HepG2 (cell line): Measurements from ENCODE around the gene CDC123. TPM values are rescaled to one million over a fixed set of nuclear protein-coding genes. Genes with fewer than 3 reads are reported as not detected.

Experiments used
- ATAC-seq: fragments of 200-7000 bp; cut with Tn5 transposase; 3 replicates; pipeline ENCODE4 v1.9.1; 2020; ENCODE audit warnings: mild to moderate bottlenecking, moderate library complexity
- BruUV-seq: library from RNA; stranded (reverse); fragments of 400-500 nt; replicated peaks from 2 replicates; lab custom pipeline; 2021; lab: Mats Ljungman, UMichigan
- CTCF ChIA-PET: fragments of 300-600 bp; formaldehyde crosslinking; extraction: SDS; loops from one replicate; lab custom pipeline; 2021; ENCODE audit warnings: low total read pairs, inconsistent platforms, low intra/inter-chr PET ratio; lab: Yijun Ruan, JAX
- POLR2A ChIA-PET: fragments of 350-600 bp; sonication (Branson Sonifier 250); formaldehyde crosslinking; loops from one replicate; lab custom pipeline; 2020; ENCODE audit warnings: antibody characterized with exemption, inconsistent platforms; lab: Yijun Ruan, JAX
- DNase-seq: peaks from one replicate; pipeline ENCODE4 v3.0.0-alpha.2; 2015; ENCODE audit warnings: low spot score
- FAIRE-seq: peaks from 3 replicates; lab custom pipeline; 2011; peaks lifted over from hg19 to GRCh38; lab: Jason Lieb, UNC
- H2AFZ ChIP-seq: one replicate; pipeline ENCODE4 v1.6.1; 2011; ENCODE audit warnings: low read length, inconsistent platforms
- H3K27ac ChIP-seq: fragments of 300-600 bp; 3 replicates; pipeline ENCODE4 v1.8.0; 2011; ENCODE audit warnings: mixed run types, mild to moderate bottlenecking, mixed read lengths, low read length, inconsistent platforms; ENCODE audit not compliant: insufficient read depth; ENCODE audit errors: extremely low read length
- H3K27me3 ChIP-seq, 2 experiments: fragments of 200-600 bp in 1 of 2; 2 replicates in 1 of 2; 3 replicates in 1 of 2; pipeline versions ENCODE4 v1.6.0 to v1.8.0; 2011; ENCODE audit warnings: low read length in 2 of 2, mild to moderate bottlenecking in 2 of 2, moderate library complexity in 2 of 2, inconsistent platforms in 1 of 2; ENCODE audit not compliant: insufficient read depth in 2 of 2, control insufficient read depth in 1 of 2
- H3K36me3 ChIP-seq, 2 experiments: fragments of 200-600 bp in 1 of 2; replicated peaks in 1 of 2; 2 replicates in 1 of 2; 3 replicates in 1 of 2; pipeline versions ENCODE4 v1.5.1 to v1.8.0; 2011; ENCODE audit warnings: low read length in 2 of 2, inconsistent platforms in 1 of 2; ENCODE audit not compliant: insufficient read depth in 2 of 2, control insufficient read depth in 1 of 2
- H3K4me1 ChIP-seq: 2 replicates; pipeline ENCODE4 v1.5.1; 2012; ENCODE audit warnings: low read length, inconsistent platforms; ENCODE audit not compliant: insufficient read depth
- H3K4me2 ChIP-seq: 2 replicates; pipeline ENCODE4 v1.6.0; 2011; ENCODE audit warnings: low read depth, low read length, inconsistent platforms
- H3K4me3 ChIP-seq, 3 experiments: fragments of 200-600 bp in 1 of 3; sonication (generic), shearing (Covaris generic) in 1 of 3; replicated peaks in 1 of 3; 2 replicates each; pipeline ENCODE4 v1.5.1; 2011 to 2016; ENCODE audit warnings: low read length in 3 of 3, inconsistent platforms in 2 of 3, low read depth in 2 of 3, mild to moderate bottlenecking in 2 of 3, control low read depth in 1 of 3, mixed read lengths in 1 of 3; ENCODE audit not compliant: insufficient read depth in 1 of 3
- H3K79me2 ChIP-seq: one replicate; pipeline ENCODE4 v1.6.1; 2011; ENCODE audit warnings: low read length, inconsistent platforms; ENCODE audit not compliant: insufficient read depth
- H3K9ac ChIP-seq: 2 replicates; pipeline ENCODE4 v1.6.0; 2011; ENCODE audit warnings: mild to moderate bottlenecking, low read depth, low read length, inconsistent platforms; ENCODE audit not compliant: insufficient read depth
- H3K9me3 ChIP-seq: 2 replicates; pipeline ENCODE4 v1.5.1; 2012; ENCODE audit warnings: mild to moderate bottlenecking, low read length
- H4K20me1 ChIP-seq: 2 replicates; pipeline ENCODE4 v1.6.0; 2011; ENCODE audit warnings: inconsistent platforms, mild to moderate bottlenecking, low read length, moderate library complexity; ENCODE audit not compliant: insufficient read depth
- ATF2 ChIP-seq: sonication (generic); formaldehyde crosslinking; IDR thresholded peaks from 2 replicates; pipeline ENCODE4 v1.4.0; 2020; ENCODE audit warnings: missing genetic modification reagents
- EED ChIP-seq: sonication (generic); formaldehyde crosslinking; IDR thresholded peaks from 2 replicates; pipeline ENCODE4 v1.5.0; 2020; ENCODE audit warnings: mild to moderate bottlenecking, missing genetic modification reagents
- ETV6 ChIP-seq: sonication (generic); formaldehyde crosslinking; conservative IDR thresholded peaks from 2 replicates; pipeline ENCODE4 v1.4.0; 2020; ENCODE audit warnings: missing genetic modification reagents
- FUBP1 ChIP-seq: sonication (generic); formaldehyde crosslinking; IDR thresholded peaks from 2 replicates; pipeline ENCODE4 v1.5.1; 2020; ENCODE audit warnings: missing genetic modification reagents, mild to moderate bottlenecking, borderline replicate concordance
- KDM5B ChIP-seq: sonication (generic); formaldehyde crosslinking; IDR thresholded peaks from 2 replicates; pipeline ENCODE4 v1.4.0; 2020; ENCODE audit warnings: missing genetic modification reagents, mild to moderate bottlenecking, borderline replicate concordance
- NR2F1 ChIP-seq, 2 experiments: fragments of 450-650 bp in 1 of 2; formaldehyde crosslinking in 1 of 2; IDR thresholded peaks; 2 replicates each; pipeline versions ENCODE4 v1.5.0 to v1.6.1; 2016 to 2020; ENCODE audit warnings: mild to moderate bottlenecking in 1 of 2, missing compliant biosample characterization in 1 of 2, missing genetic modification reagents in 1 of 2, moderate library complexity in 1 of 2
- SNAPC5 ChIP-seq: sonication (generic); formaldehyde crosslinking; IDR thresholded peaks from 2 replicates; pipeline ENCODE4 v1.8.1; 2023; ENCODE audit warnings: mild to moderate bottlenecking, missing genetic modification reagents, borderline replicate concordance
- U2AF2 ChIP-seq: fragments of 200-400 bp; formaldehyde crosslinking; IDR thresholded peaks from 2 replicates; pipeline ENCODE4 v1.6.1; 2017; ENCODE audit warnings: low read depth, mild to moderate bottlenecking, low read length
- ZBTB34 ChIP-seq: sonication (generic); formaldehyde crosslinking; IDR thresholded peaks from 2 replicates; pipeline ENCODE4 v1.8.0; 2022; ENCODE audit warnings: mild to moderate bottlenecking, missing genetic modification reagents
- ZNF589 ChIP-seq: sonication (generic); formaldehyde crosslinking; conservative IDR thresholded peaks from 2 replicates; pipeline ENCODE4 v1.8.0; 2022; ENCODE audit warnings: mild to moderate bottlenecking, moderate library complexity, missing genetic modification reagents
- ZNF678 ChIP-seq: sonication (generic); formaldehyde crosslinking; IDR thresholded peaks from 2 replicates; pipeline ENCODE4 v1.4.0; 2020; ENCODE audit warnings: mild to moderate bottlenecking, missing genetic modification reagents
- ZNF800 ChIP-seq: sonication (generic); formaldehyde crosslinking; IDR thresholded peaks from 2 replicates; pipeline ENCODE4 v1.4.0; 2020; ENCODE audit warnings: missing genetic modification reagents
- WGBS: methylation state at CpG from one replicate; pipeline ENCODE4 v1.1.6; 2017; ENCODE audit warnings: low lambda C conversion rate; 5-methylcytosine and 5-hydroxymethylcytosine counted together
- in situ Hi-C: cut with HindIII; loops from 2 replicates; pipeline ENCODE4 v1.10.0; 2017; ENCODE audit warnings: low pct_unique_long_range_greater_than_20kb; ENCODE audit not compliant: extremely low pct_ligation_motif_present
- intact Hi-C: fragments of 100-400 bp; cut with micrococcal nuclease; formaldehyde crosslinking; loops from one replicate; pipeline ENCODE4 v1.10.0; 2022; ENCODE audit not compliant: unreplicated experiment
- polyA plus RNA-seq, 8 experiments: library from polyadenylated mRNA; depleted of rRNA in 3 of 8; stranded (reverse) in 7 of 8; unstranded in 1 of 8; fragments of >200 nt; fragmentation: Illumina TruSeq in 4 of 8; extraction: Trizol in 4 of 8; gene quantifications; 2 replicates each; pipeline versions ENCODE4 v1.2.1 to v1.2.3, GENCODE V29; 2011 to 2016; ENCODE audit warnings: low read depth in 4 of 8, missing spikeins in 1 of 8, mixed read lengths in 1 of 8; ENCODE audit not compliant: insufficient read depth in 1 of 8
- total RNA-seq, 5 experiments: library from RNA; depleted of rRNA; stranded (reverse); fragments of >200 nt; fragmentation: Illumina TruSeq; extraction: Trizol; gene quantifications; 2 replicates each; pipeline ENCODE4 v1.2.3, GENCODE V29; 2016; ENCODE audit warnings: low read depth in 1 of 5

The CDC123 gene
- total and polyA plus RNA-seq, 2 of the 13 experiments (the other 11 are each of a cell fraction or from before 2014, with no cell fraction given): 63.3 to 153 TPM

- DNase-seq (no peak), FAIRE-seq (no peak), ATAC-seq (no peak)
- Histone ChIP-seq H3K9me3 (no peaks in the 10 kb centered on the region), H3K27me3 (no peaks in the 10 kb centered on the region), H3K4me3 (no peak overlapping the region), H3K9ac (no peak overlapping the region), H3K4me1 (0 out of 2 replicates have a peak, but pooled peaks cover 8% of the 10 kb centered on the region), H3K79me2 (no peaks in the 10 kb centered on the region), H3K4me2 (no peak overlapping the region), H3K36me3 (peaks cover 15 to 43% of the 10 kb centered on the region in 2 experiments), H3K27ac (no peak overlapping the region), H2AFZ (no peak overlapping the region), H4K20me1 (no peaks in the 10 kb centered on the region)
- CTCF ChIA-PET: no interaction called here
- 98% methylated on average over 2 of the region's 2 CpGs for WGBS
- POLR2A ChIA-PET: no interaction called here
- no TSS peak for BruUV-seq
- intact Hi-C loops (no loop called here), in situ Hi-C loops (no loop called here)
- TF ChIP-seq FUBP1 (CRISPR knock-in tag) (no peak), ATF2 (no peak), ETV6 (CRISPR knock-in tag) (no peak), ZNF678 (CRISPR knock-in tag) (no peak), SNAPC5 (CRISPR knock-in tag) (no peak), KDM5B (CRISPR knock-in tag) (no peak), ZBTB34 (CRISPR knock-in tag) (no peak), ZNF589 (CRISPR knock-in tag) (no peak), EED (CRISPR knock-in tag) (no peak), U2AF2 (no peak), ZNF800 (CRISPR knock-in tag) (no peak), NR2F1 (CRISPR knock-in tag; IDR thresholded peaks at IDR 0.05) (no peak)
Observed at GRCh38 chr10:12225444-12225843, 29.5 kb downstream of the CDC123 start.
